ENCODE measurements around the gene ZMYND15. TPM values are rescaled to one million over a fixed set of nuclear protein-coding genes. Genes with fewer than 3 reads are reported as not detected.

ZMYND15 gene
- total RNA-seq, 1 donor from 2014 or later, result not detected

DNA sequence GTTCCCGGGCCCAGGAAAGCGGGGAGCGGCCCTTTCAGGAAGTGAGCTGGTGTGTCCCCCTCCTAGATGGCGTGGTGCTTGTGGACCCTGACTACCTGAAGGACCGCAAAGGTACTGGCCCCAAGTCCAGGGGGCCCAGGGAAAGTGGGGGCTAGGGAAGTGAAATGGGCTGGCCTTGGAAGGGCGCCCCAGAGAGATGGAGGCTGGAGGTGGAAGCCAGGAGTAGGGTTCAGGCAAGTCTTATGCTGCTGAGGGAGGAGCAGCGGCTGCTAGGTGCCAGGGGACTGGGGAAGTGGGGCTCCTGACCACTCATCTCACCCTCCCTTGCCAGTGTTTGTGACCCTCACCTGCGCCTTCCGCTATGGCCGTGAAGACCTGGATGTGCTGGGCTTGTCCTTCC lies 23.6 kb upstream of the ZMYND15 start:
- H3K27ac ChIP-seq, result no peak overlapping the region
- no peaks in the 10 kb centered on the region for H3K36me3 ChIP-seq
- no peak overlapping the region for H3K4me2 ChIP-seq
- H3K27ac Mint-ChIP-seq, result no peak overlapping the region
- H3K9ac ChIP-seq, result no peak overlapping the region
- H2AFZ ChIP-seq (replicated peaks), result no peak overlapping the region
- H3K79me2 ChIP-seq (ENCODE audit: low read depth), result peaks cover 22% of the 10 kb centered on the region
- H3K9me3 ChIP-seq (ENCODE audit: low read depth), result no peaks in the 10 kb centered on the region
- DNase-seq (ENCODE audit: low spot score), result no peak
- H3K4me1 Mint-ChIP-seq, result peaks cover 6% of the 10 kb centered on the region
- H3K27me3 ChIP-seq, result no peaks in the 10 kb centered on the region
- H3K36me3 Mint-ChIP-seq, result peaks cover 5% of the 10 kb centered on the region
- H3K9me3 Mint-ChIP-seq, result no peaks in the 10 kb centered on the region
- no peaks in the 10 kb centered on the region for H3K4me1 ChIP-seq
- peaks cover 10% of the 10 kb centered on the region for H4K20me1 ChIP-seq (ENCODE audit: low read depth)
- TF ChIP-seq EZH2phosphoT487 (IDR thresholded peaks at IDR 0.05) (no peak), EZH2 (IDR thresholded peaks at IDR 0.05) (no peak)
- TF ChIP-seq, protein P1, sequence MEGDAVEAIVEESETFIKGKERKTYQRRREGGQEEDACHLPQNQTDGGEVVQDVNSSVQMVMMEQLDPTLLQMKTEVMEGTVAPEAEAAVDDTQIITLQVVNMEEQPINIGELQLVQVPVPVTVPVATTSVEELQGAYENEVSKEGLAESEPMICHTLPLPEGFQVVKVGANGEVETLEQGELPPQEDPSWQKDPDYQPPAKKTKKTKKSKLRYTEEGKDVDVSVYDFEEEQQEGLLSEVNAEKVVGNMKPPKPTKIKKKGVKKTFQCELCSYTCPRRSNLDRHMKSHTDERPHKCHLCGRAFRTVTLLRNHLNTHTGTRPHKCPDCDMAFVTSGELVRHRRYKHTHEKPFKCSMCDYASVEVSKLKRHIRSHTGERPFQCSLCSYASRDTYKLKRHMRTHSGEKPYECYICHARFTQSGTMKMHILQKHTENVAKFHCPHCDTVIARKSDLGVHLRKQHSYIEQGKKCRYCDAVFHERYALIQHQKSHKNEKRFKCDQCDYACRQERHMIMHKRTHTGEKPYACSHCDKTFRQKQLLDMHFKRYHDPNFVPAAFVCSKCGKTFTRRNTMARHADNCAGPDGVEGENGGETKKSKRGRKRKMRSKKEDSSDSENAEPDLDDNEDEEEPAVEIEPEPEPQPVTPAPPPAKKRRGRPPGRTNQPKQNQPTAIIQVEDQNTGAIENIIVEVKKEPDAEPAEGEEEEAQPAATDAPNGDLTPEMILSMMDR (IDR thresholded peaks at IDR 0.05), result no peak
- peaks cover 5% of the 10 kb centered on the region for H3K27me3 Mint-ChIP-seq (ENCODE audit: insufficient read depth, low read depth)
- no peaks in the 10 kb centered on the region for H3F3A ChIP-seq (ENCODE audit: low read depth)
- no peak overlapping the region for H3K4me3 Mint-ChIP-seq
- H3K4me3 ChIP-seq, result no peak overlapping the region

DNA sequence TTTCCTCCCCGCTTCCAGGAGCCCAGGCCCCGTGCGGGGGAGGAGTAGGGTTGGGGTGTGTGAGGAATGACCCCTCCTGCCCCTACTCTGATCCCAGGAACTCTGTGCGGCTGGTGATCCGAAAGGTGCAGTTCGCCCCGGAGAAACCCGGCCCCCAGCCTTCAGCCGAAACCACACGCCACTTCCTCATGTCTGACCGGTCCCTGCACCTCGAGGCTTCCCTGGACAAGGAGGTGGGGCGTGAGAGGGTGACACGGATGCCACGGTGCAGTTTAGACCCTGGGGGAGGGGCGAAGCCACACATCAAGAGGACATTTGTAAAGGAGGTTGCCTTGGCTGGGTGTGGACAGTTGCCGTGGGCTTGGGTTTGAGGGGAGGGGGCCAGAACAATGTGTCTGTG lies 21.8 kb upstream of the ZMYND15 start:
- no peak overlapping the region for H2AFZ ChIP-seq (replicated peaks)
- H3K4me2 ChIP-seq, result no peak overlapping the region
- DNase-seq (ENCODE audit: low spot score), result no peak
- H3K4me1 Mint-ChIP-seq, result no peaks in the 10 kb centered on the region
- H3K27me3 ChIP-seq, result no peaks in the 10 kb centered on the region
- no peaks in the 10 kb centered on the region for H3K9me3 Mint-ChIP-seq
- H3K4me3 ChIP-seq, result no peak overlapping the region
- H3K27me3 Mint-ChIP-seq (ENCODE audit: insufficient read depth, low read depth), result peaks cover 7% of the 10 kb centered on the region
- TF ChIP-seq EZH2 (IDR thresholded peaks at IDR 0.05), result no peak
- no peak for TF ChIP-seq EZH2phosphoT487 (IDR thresholded peaks at IDR 0.05)
- TF ChIP-seq, protein P1 (IDR thresholded peaks at IDR 0.05), result no peak
- H3K4me1 ChIP-seq, result no peaks in the 10 kb centered on the region
- no peak overlapping the region for H3K4me3 Mint-ChIP-seq
- peaks cover 6% of the 10 kb centered on the region for H3K79me2 ChIP-seq (ENCODE audit: low read depth)
- no peaks in the 10 kb centered on the region for H3F3A ChIP-seq (ENCODE audit: low read depth)
- no peak overlapping the region for H3K27ac ChIP-seq
- peaks cover 6% of the 10 kb centered on the region for H3K36me3 Mint-ChIP-seq
- no peak overlapping the region for H3K27ac Mint-ChIP-seq
- no peaks in the 10 kb centered on the region for H4K20me1 ChIP-seq (ENCODE audit: low read depth)
- H3K9ac ChIP-seq, result no peak overlapping the region
- H3K36me3 ChIP-seq, result no peaks in the 10 kb centered on the region
- no peaks in the 10 kb centered on the region for H3K9me3 ChIP-seq (ENCODE audit: low read depth)

DNA sequence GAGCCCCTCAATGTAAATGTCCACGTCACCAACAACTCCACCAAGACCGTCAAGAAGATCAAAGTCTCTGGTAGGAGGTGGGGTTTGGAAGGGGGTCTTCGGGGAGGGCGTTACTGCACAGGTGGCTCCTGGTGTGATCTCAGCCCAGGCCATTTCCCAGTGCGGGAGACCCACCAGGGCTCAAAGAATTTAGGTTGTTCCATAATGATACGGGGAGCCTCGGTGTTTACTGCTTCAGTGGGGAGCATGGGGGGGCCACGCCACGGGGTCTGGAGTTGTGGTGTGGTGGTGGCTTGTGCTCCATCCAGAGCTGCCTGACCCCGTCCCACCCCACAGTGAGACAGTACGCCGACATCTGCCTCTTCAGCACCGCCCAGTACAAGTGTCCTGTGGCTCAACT lies 21.4 kb upstream of the ZMYND15 start:
- H3K9ac ChIP-seq, result no peak overlapping the region
- H3F3A ChIP-seq (ENCODE audit: low read depth), result no peaks in the 10 kb centered on the region
- no peaks in the 10 kb centered on the region for H4K20me1 ChIP-seq (ENCODE audit: low read depth)
- H3K4me1 ChIP-seq, result no peaks in the 10 kb centered on the region
- no peak overlapping the region for H3K4me3 Mint-ChIP-seq
- peaks cover 6% of the 10 kb centered on the region for H3K36me3 Mint-ChIP-seq
- H3K27me3 ChIP-seq, result no peaks in the 10 kb centered on the region
- H3K4me3 ChIP-seq, result no peak overlapping the region
- peaks cover 7% of the 10 kb centered on the region for H3K27me3 Mint-ChIP-seq (ENCODE audit: insufficient read depth, low read depth)
- H3K27ac ChIP-seq, result no peak overlapping the region
- no peak overlapping the region for H2AFZ ChIP-seq (replicated peaks)
- no peaks in the 10 kb centered on the region for H3K9me3 Mint-ChIP-seq
- no peak overlapping the region for H3K4me2 ChIP-seq
- H3K36me3 ChIP-seq, result no peaks in the 10 kb centered on the region
- H3K4me1 Mint-ChIP-seq, result no peaks in the 10 kb centered on the region
- TF ChIP-seq, protein P1 (IDR thresholded peaks at IDR 0.05), result no peak
- TF ChIP-seq EZH2phosphoT487 (IDR thresholded peaks at IDR 0.05), result no peak
- no peak for TF ChIP-seq EZH2 (IDR thresholded peaks at IDR 0.05)
- no peak for DNase-seq (ENCODE audit: low spot score)
- no peaks in the 10 kb centered on the region for H3K9me3 ChIP-seq (ENCODE audit: low read depth)
- peaks cover under 1% of the 10 kb centered on the region for H3K79me2 ChIP-seq (ENCODE audit: low read depth)
- no peak overlapping the region for H3K27ac Mint-ChIP-seq
